ENCODE measurements around the gene SPATA2L. TPM values are rescaled to one million over a fixed set of nuclear protein-coding genes. Genes with fewer than 3 reads are reported as not detected.

Gene SPATA2L
- total and polyA plus RNA-seq, 2 of the 13 experiments (the other 11 are each of a cell fraction or from before 2014, with no cell fraction given), result 9.1 to 20.7 TPM

- TF ChIP-seq PHF20 (CRISPR knock-in tag; IDR thresholded peaks at IDR 0.05), result no peak
- TF ChIP-seq ATM (IDR thresholded peaks at IDR 0.05; ENCODE audit: borderline replicate concordance), result no peak
- TF ChIP-seq TSC22D2 (CRISPR knock-in tag; IDR thresholded peaks at IDR 0.05; ENCODE audit: borderline replicate concordance), result no peak
- TF ChIP-seq ZNF367 (CRISPR knock-in tag; IDR thresholded peaks at IDR 0.05; ENCODE audit: borderline replicate concordance), result no peak
- no peak for TF ChIP-seq ZNF577 (CRISPR knock-in tag; IDR thresholded peaks at IDR 0.05; ENCODE audit: borderline replicate concordance, low read depth)
- TF ChIP-seq ZNF780A (CRISPR knock-in tag; IDR thresholded peaks at IDR 0.05), result no peak
- no peak for TF ChIP-seq CBX2 (IDR thresholded peaks at IDR 0.05; ENCODE audit: low read depth, low read length)
- no peak for TF ChIP-seq CBX2 (CRISPR knock-in tag; IDR thresholded peaks at IDR 0.05; ENCODE audit: low read depth)
- no peak for TF ChIP-seq ZNF362 (CRISPR knock-in tag; IDR thresholded peaks at IDR 0.05; ENCODE audit: borderline replicate concordance)
- TF ChIP-seq ZFP36 (IDR thresholded peaks at IDR 0.05; ENCODE audit: borderline replicate concordance, low read depth, low read length, partially characterized antibody), result no peak
- no peak for TF ChIP-seq ZNF335 (CRISPR knock-in tag; IDR thresholded peaks at IDR 0.05)
- no peak for TF ChIP-seq GLI4 (CRISPR knock-in tag; IDR thresholded peaks at IDR 0.05; ENCODE audit: borderline replicate concordance)
- peak; percentile 48; the same call in 1 of the 2 replicates for TF ChIP-seq ZBTB38 (CRISPR knock-in tag; IDR thresholded peaks at IDR 0.05)
- TF ChIP-seq ZNF501 (CRISPR knock-in tag; IDR thresholded peaks at IDR 0.05), result 0 out of 2 replicates have a peak, but pooled peaks have one; percentile 33
- peak; percentile 94 for TF ChIP-seq RXRA (CRISPR knock-in tag; IDR thresholded peaks at IDR 0.05)
- TF ChIP-seq MIXL1 (CRISPR knock-in tag; IDR thresholded peaks at IDR 0.05), result no peak
- no peak for TF ChIP-seq ZNF343 (CRISPR knock-in tag; IDR thresholded peaks at IDR 0.05)
- TF ChIP-seq GMEB1 (CRISPR knock-in tag; IDR thresholded peaks at IDR 0.05; ENCODE audit: borderline replicate concordance), result no peak
- no peak for TF ChIP-seq GPN1 (CRISPR knock-in tag; IDR thresholded peaks at IDR 0.05; ENCODE audit: borderline replicate concordance)
- no peak for TF ChIP-seq NPAS2 (CRISPR knock-in tag; IDR thresholded peaks at IDR 0.05; ENCODE audit: borderline replicate concordance)
- no peak for TF ChIP-seq ATF1 (CRISPR knock-in tag; IDR thresholded peaks at IDR 0.05)
- no peak for TF ChIP-seq HNRNPK (IDR thresholded peaks at IDR 0.05; ENCODE audit: low read depth, low read length, poor library complexity, severe bottlenecking)
- no peak for TF ChIP-seq NR2F2 (IDR thresholded peaks at IDR 0.05; ENCODE audit: borderline replicate concordance, low read depth)
- no peak for TF ChIP-seq SP2 (CRISPR knock-in tag; IDR thresholded peaks at IDR 0.05)
- peak; percentile 67 for TF ChIP-seq ZNF687 (CRISPR knock-in tag; IDR thresholded peaks at IDR 0.05)
- TF ChIP-seq NFATC3 (CRISPR knock-in tag; IDR thresholded peaks at IDR 0.05), result no peak
Observed at GRCh38 chr16:89691986-89692569, 9.4 kb downstream of the SPATA2L start (continued).
